ENCODE results near the gene ADAMTSL5.

Gene ADAMTSL5

GRCh38 chr19:1495051-1495798, 17.6 kb downstream of the ADAMTSL5 start:
- no peak for DNase-seq

- no peak for DNase-seq
Observed at GRCh38 chr19:1494115-1494815, 18.6 kb downstream of the ADAMTSL5 start.

DNA sequence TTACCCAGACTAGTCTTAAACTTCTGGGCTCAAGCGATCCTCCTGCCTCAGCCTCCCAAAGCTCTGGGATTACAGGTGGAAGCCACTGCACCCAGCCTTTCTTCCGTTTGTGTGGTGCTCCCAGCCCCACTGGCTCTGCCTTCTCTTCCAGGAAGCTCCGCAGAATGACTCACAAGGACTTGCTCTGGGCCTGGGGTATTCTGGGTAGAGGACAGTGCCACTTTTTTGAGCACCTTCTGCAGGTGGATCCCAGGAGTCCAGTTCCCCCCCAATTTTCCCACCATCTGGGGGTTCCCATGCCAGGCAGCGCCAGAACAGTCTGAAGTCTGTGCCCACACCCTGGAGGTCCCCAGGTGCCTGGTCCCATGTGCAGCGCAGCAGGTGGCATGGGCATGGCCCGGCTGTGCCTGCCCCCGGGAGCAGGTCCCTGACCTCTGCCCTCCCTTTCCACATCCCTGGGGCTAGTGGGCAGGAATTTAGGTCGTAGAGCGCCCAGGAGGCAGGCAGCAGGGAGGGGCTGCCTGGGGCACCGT, 20.3 kb downstream of the ADAMTSL5 start:
- DNase-seq: no peak

DNA sequence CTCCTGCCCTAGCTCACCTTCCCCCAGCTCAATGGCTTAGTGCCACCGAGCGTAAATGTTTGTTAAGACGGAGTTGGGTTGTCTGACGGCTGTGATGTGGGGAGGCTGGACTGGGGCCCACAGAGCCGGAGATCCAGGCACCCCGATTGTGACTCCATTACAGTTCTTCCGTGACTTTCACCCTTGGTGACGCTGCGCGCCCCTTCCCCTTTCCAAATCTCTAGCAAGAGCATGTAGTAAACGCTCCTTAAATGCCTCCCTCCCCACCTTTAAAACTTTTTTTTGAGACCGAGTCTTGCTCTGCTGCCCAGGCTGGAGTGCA, 21.0 kb downstream of the ADAMTSL5 start:
- DNase-seq: no peak

- DNase-seq: no peak
Observed at GRCh38 chr19:1491114-1491848, 21.5 kb downstream of the ADAMTSL5 start, which contains the start of gene REEP6. Gene REEP6 (plus strand): TSS chr19:1491181. CDS start chr19:1491270, 89 bp downstream.

DNA sequence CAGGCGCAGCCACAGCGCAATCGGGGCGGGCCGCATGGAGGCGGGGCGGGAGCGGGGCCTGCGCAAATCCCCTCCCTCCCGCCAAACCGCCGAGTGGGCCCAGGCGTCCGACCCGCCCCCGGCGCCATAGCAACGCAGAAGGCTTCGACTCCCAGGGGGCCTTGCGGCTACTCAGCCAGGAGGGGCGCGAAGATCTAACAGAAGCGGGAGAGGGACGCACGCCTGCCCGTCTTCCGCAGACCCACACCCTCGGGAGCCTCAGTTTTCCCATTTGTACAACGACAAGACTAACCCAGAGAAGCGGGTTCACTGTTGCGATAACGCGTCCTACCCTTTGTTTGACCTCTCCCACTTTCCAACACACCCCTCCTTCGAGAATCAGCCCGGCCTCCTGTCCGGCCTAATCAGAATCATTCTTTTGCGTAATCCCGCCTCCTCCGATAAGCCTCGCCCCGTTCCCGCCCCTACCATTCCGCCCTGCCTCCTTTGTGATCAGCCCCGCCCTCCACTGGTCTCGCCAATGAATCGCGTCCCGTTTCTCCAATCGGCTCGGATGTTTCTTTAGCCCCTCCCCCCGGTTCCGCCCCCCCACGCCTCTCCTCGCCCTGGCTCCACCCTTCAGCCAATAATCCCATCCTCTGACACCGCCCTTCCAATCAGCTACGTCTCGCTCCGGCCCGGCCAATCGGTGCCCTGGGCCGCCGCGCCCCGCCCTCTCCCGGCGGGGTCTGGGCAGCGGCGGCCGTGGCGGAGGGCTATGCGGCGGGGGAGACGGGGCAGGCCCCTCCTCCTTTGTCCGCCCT, 22.3 kb downstream of the ADAMTSL5 start, which contains the start of gene PCSK4:
PCSK4 (minus strand) TSS at position 40 of the 803 bp plus-strand sequence; CDS start at position 36, 4 bp downstream.
- DNase-seq: peak; percentile 97

DNA sequence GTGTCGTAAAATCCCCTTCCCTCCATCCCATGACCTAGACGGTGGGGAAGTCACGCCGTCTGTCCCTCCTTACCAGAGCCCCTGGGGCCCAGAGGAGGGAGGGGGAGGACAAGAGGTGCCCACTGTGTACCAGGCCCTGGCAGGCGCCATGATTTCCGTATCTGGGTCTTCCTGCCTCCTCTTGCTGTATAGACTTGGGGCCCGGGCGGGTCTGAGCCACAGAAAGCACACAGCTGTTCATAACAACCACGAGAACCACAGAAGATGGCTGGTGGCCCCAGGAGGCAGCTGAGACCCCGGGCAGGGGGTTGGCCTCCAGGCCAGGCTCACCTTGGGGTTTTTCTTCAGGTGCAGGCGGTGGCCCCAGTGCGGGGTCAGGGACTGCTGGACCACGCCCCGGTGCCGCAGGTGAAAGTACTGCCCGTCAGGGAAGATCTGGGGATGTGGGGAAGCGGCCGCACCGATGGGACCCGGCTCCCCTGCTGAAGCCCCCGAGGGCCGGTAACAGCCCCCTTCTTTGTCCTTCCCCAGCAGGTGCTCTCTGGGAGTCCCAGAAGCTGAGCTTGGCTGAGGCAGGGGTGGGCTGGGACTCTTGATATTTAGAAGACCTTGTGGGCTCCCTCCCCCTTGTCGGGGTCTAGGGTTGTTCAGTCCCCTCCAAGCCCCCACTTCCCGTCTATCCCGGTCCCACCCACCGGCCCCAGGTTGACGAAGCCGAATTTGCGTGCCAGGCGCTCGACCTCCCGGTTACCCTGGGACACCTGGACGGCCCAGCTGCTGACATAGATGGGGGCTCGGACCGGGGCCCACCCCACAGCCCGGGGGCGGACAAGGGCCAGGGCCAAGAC, 23.1 kb downstream of the ADAMTSL5 start:
- DNase-seq: no peak

GRCh38 chr19:1488282-1488601, 24.6 kb downstream of the ADAMTSL5 start:
- no peak for DNase-seq

DNA sequence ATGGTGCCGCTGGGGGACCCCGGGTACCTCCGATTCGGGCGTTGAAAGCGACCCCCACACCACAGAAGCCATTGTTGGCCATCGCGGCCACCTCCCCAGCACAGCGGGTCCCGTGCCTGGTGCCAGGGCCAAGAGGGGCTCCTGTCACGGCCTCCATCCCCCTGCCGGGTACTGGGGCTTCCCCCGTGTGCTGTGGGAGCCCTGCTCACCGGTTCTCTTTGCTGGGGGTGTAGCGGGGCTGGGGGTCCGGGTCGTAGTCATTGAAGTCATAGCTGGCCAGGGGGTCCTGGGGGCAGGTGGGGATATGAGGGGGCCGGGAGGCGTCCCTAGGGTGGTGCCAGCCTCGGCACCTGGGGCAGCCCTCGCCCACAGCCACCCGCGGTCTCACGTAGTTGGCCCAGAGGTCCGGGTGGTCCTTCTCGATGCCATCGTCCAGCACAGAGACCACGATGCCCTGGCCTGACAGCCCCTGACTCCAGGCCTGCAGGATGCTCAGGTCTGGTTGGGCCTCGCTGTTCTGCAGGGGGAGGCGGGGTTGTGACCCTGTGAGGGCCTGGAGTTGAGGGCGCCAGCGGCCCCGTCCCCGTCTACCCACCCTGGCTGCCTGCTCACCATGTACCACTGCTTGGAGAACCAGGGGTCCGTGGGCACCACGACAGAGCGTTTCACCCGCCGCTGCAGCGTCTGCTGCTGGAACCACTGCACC, 25.1 kb downstream of the ADAMTSL5 start:
- DNase-seq: no peak

- DNase-seq: no peak
Observed at GRCh38 chr19:1486720-1487575, 25.9 kb downstream of the ADAMTSL5 start.

- no peak for DNase-seq
Observed at GRCh38 chr19:1483979-1484428, 28.8 kb downstream of the ADAMTSL5 start.

GRCh38 chr19:1483131-1483978, 29.5 kb downstream of the ADAMTSL5 start:
- no peak for DNase-seq

- DNase-seq: no peak
Observed at GRCh38 chr19:1482361-1483130, 30.3 kb downstream of the ADAMTSL5 start.

GRCh38 chr19:1481893-1482360, 30.9 kb downstream of the ADAMTSL5 start:
- no peak for DNase-seq

DNA sequence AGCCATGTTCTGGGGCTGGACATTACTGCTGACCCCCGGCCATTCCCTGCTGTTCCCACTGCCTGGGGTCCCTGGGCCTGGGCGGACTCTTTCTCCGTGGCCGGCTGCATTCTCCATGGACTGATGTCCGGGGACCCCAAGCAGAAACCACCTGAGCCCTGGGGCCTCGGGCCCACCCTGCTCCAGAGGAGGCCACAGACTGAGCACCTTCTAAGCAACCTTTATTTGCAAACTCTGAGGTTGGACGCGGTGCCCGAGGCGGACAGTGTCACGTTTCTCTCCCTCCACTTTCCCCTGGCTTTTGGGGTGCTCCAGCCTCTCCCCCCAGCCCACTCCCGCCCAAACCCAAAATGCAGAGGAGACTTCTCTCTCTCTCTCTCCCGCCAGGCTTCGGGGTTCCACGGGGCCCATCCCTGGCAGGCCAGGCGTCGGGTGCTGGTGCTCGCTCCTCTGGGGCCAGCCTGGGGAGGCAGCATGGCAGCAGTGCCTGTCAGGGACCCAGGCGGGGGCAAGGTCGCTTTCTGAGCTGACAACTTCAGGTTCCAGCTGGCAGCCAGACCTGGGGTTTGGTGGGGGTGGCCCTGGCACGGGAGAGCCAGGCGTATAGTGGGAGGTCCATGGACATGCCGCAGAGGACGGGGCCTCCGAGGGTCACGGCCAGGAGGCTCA, 31.5 kb downstream of the ADAMTSL5 start:
- DNase-seq: no peak

DNA sequence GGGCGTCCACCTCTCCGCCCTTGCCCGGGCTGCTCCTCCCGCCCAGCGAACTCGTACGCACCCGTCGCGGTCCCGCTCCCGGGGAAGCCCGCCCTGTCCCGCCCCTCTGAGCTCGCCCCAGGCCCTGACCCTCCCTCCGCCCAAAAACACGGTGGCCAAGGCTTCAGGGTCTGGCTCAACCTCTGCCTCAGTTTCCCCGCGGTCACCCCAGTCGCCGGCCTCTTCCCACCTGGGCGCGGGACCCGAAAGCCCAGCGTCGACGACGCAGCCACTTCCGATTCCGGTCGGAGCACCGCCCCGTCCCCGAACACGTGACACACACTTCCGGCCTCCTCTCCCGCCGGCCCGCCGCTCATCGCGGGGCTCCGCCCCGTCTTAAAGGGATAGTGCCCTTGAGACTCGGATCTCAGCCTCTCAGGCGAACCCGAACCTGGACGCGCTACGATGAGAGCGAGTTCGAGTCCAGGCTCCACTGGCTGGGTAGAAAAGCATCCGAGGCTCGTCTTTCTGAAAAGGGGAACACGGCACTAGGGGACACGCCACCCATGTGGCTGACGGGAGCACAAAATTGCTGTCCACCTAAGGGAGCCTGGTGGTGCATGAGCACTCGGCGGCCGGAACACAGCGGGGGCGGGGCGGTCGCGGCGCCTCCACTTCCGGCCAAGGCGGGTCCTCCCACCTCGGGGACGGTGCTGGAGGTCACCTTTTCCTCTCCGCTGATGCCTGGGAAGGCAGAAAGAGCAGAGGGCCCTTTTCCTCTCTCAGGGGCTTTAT, 33.7 kb downstream of the ADAMTSL5 start, which contains the start of gene C19orf25:
C19orf25 (minus strand) TSS at position 282 of the 774 bp plus-strand sequence. CDS start 312 bp downstream, outside the sequence.
- DNase-seq: peak; percentile 80

Measured in amniotic stem cell (primary cell).